ENCODE measurements around the gene ODAD2. TPM values are rescaled to one million over a fixed set of nuclear protein-coding genes. Genes with fewer than 3 reads are reported as not detected.
"Not testable (repeated sequence)": the region's sequence is repeated elsewhere in the genome, so short reads cannot be mapped to it uniquely, and the experiment has no call there.

The ODAD2 gene
- total RNA-seq, 2 donors from 2014 or later: 0.66 TPM; not detected in 1

DNA sequence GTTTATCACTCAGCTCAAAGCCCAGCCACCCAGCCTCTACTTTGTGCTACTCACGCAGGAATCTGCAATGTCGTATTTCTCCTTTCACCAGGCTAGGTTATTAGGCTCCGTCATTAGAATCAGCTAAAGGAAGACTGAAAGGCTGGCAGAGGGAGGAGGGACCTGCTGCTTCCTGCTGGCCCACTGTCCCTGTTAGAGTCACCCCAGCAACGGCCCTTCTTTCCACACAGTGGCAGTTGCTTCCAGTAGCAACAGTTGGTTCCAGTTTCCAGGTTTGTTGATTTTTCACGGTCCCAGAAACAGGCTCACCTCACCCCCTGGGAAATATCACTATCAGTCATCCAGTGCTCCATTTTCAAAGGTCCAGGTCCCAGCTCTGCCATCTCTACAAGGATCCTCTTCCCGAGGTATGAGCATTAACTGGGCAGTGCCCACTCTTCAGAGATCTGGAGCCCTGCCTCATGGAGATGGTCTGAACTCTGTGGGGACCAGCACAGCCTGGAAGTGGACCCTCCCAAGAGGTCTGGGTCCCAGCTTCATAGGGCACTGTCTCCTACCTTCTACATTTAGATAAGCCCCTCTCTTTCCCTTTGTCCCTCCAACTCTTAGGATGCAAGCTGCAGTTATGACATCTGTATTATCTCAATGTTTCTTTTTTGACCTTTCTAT, 15.9 kb downstream of the ODAD2 start:
- WGBS, 2 donors: 54 to 56% methylated on average over 6 of the region's 6 CpGs
- TF ChIP-seq POLR2A (IDR thresholded peaks at IDR 0.05): no peak
- TF ChIP-seq, protein P1, sequence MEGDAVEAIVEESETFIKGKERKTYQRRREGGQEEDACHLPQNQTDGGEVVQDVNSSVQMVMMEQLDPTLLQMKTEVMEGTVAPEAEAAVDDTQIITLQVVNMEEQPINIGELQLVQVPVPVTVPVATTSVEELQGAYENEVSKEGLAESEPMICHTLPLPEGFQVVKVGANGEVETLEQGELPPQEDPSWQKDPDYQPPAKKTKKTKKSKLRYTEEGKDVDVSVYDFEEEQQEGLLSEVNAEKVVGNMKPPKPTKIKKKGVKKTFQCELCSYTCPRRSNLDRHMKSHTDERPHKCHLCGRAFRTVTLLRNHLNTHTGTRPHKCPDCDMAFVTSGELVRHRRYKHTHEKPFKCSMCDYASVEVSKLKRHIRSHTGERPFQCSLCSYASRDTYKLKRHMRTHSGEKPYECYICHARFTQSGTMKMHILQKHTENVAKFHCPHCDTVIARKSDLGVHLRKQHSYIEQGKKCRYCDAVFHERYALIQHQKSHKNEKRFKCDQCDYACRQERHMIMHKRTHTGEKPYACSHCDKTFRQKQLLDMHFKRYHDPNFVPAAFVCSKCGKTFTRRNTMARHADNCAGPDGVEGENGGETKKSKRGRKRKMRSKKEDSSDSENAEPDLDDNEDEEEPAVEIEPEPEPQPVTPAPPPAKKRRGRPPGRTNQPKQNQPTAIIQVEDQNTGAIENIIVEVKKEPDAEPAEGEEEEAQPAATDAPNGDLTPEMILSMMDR (IDR thresholded peaks at IDR 0.05): no peak
- no peak overlapping the region for H3K4me3 ChIP-seq
- intact Hi-C loops (cut with DNase I): loop anchor here (10.0 kb wide), 1 partner anchor 188 kb away; no protein-coding TSS in a partner anchor
- no peaks in the 10 kb centered on the region for H3K4me1 ChIP-seq
- H3K27ac ChIP-seq: no peak overlapping the region
- no peaks in the 10 kb centered on the region for H3K36me3 ChIP-seq (replicated peaks in 1 of 2; ENCODE audit: insufficient read depth in 1 of 2, low read depth in 2 of 2)
- DNase-seq (no peak), ATAC-seq (no peak)
- H3K9me3 ChIP-seq: peaks cover 0 to 9% (median 0%) of the 10 kb centered on the region in 3 donors
- H3K27me3 ChIP-seq: no peaks in the 10 kb centered on the region

DNA sequence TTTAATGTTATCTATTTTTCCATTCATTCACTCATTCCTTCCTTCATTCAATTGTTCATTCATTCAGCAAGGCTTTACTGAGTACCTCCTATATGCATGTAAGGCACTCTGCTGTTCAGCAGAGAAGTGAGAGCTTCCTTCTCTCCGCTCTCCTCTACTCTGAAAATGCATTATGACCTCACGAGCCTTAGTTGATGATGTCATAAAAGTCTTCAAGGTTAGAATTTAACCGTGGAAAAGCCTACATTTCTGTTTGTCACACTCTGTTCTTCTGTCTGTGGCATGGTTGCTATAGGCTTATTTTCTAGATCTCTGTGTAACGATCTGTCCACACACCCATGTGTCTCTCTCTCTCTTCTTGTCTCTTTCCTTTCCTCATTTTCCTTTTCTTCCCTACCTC, 17.1 kb downstream of the ODAD2 start:
- no peak for ATAC-seq
- Histone ChIP-seq H3K4me1 (no peaks in the 10 kb centered on the region), H3K27ac (no peak overlapping the region), H3K9me3 (peaks cover 0 to 9% (median 0%) of the 10 kb centered on the region in 3 donors), H3K36me3 (replicated peaks in 1 of 2; ENCODE audit: insufficient read depth in 1 of 2, low read depth in 2 of 2) (no peaks in the 10 kb centered on the region), H3K27me3 (no peaks in the 10 kb centered on the region), H3K4me3 (no peak overlapping the region)
- no peak for DNase-seq
- intact Hi-C loops (cut with DNase I): loop anchor here (10.0 kb wide), 1 partner anchor 187 kb away; no protein-coding TSS in a partner anchor
- WGBS, 2 donors: 63 to 65% methylated on average over 4 of the region's 4 CpGs
- no peak for TF ChIP-seq POLR2A (IDR thresholded peaks at IDR 0.05)
- TF ChIP-seq, protein P1 (IDR thresholded peaks at IDR 0.05): no peak

DNA sequence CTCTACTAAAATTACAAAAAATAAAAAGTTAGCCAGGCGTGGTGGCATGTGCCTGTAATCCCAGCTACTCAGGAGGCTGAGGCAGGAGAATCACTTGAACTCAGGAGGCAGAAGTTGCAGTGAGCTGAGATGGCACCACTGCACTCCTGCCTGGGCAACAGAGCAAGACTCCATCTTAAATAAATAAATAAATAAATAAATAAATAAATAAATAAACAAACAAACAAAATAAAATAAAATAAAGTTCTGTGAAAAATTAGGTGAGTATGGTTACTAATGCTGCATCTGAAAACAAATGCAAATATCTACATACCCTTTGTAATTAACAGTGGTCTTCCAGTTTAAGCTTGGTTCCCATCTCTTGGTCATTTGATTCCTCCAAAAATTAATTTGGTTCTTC, 28.1 kb downstream of the ODAD2 start:
- 67 to 68% methylated on average over 1 of the region's 1 CpG for WGBS, 2 donors
- H3K27me3 ChIP-seq; intact Hi-C loops (cut with DNase I): not testable (repeated sequence)

GRCh38 chr10:27969931-27970330, 28.9 kb downstream of the ODAD2 start:
- H3K27ac ChIP-seq; DNase-seq; intact Hi-C loops (cut with DNase I); H3K4me1 ChIP-seq; H3K9me3 ChIP-seq; ATAC-seq; H3K36me3 ChIP-seq (replicated peaks in 1 of 2; ENCODE audit: insufficient read depth in 1 of 2, low read depth in 2 of 2); H3K4me3 ChIP-seq; H3K27me3 ChIP-seq: not testable (repeated sequence)
- 84% methylated on average over 7 of the region's 7 CpGs for WGBS, 2 donors

More for the DNA sequence above, 28.1 kb downstream of the ODAD2 start:
- not testable (repeated sequence) for H3K36me3 ChIP-seq (replicated peaks in 1 of 2; ENCODE audit: insufficient read depth in 1 of 2, low read depth in 2 of 2); H3K4me3 ChIP-seq; H3K4me1 ChIP-seq; H3K9me3 ChIP-seq; H3K27ac ChIP-seq; DNase-seq; ATAC-seq

- no peaks in the 10 kb centered on the region for H3K27me3 ChIP-seq
- no peak for ATAC-seq
- 81 to 89% methylated on average over 5 to 6 of the region's 6 CpGs for WGBS, 2 donors
Measured at GRCh38 chr10:27959093-27959715, 39.7 kb downstream of the ODAD2 start.

DNA sequence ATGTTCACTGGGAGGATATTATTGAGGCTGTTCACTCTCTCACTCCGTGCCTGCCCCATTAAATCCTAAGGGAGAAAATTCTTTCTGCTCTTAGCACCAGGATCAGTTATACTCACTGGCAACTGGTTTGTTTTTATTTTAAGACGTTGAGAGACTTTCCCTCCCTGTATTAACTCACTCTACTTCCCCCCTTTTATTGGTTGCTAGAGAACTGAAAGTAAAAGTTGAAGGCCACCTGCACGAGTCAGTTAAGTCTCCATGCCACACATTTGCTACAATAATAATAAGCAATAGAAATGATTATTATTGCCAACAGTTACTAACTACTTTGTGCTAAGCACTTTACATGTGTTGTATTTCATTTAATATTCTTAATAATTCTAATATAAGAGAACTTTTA, 40.5 kb downstream of the ODAD2 start:
- H3K4me1 ChIP-seq; H3K4me3 ChIP-seq; H3K27ac ChIP-seq; intact Hi-C loops (cut with DNase I); ATAC-seq; H3K27me3 ChIP-seq; DNase-seq; H3K36me3 ChIP-seq (replicated peaks in 1 of 2; ENCODE audit: insufficient read depth in 1 of 2, low read depth in 2 of 2); H3K9me3 ChIP-seq: not testable (repeated sequence)
- WGBS, 2 donors: 40 to 44% methylated on average over 3 of the region's 3 CpGs

More at GRCh38 chr10:27959093-27959715, 39.7 kb downstream of the ODAD2 start:
- Histone ChIP-seq H3K9me3 (no peaks in the 10 kb centered on the region), H3K4me1 (no peaks in the 10 kb centered on the region), H3K36me3 (replicated peaks in 1 of 2; ENCODE audit: insufficient read depth in 1 of 2, low read depth in 2 of 2) (no peaks in the 10 kb centered on the region), H3K27ac (no peak overlapping the region), H3K4me3 (no peak overlapping the region)
- intact Hi-C loops (cut with DNase I): no loop called here
- DNase-seq: no peak
- TF ChIP-seq POLR2A (IDR thresholded peaks at IDR 0.05): no peak
- TF ChIP-seq, protein P1 (IDR thresholded peaks at IDR 0.05): no peak

Data from body of pancreas (tissue), 4 donors.